ENCODE data around the gene PITPNC1.
"Not testable (repeated sequence)": the region's sequence is repeated elsewhere in the genome, so short reads cannot be mapped to it uniquely, and the experiment has no call there.

Gene PITPNC1

DNA sequence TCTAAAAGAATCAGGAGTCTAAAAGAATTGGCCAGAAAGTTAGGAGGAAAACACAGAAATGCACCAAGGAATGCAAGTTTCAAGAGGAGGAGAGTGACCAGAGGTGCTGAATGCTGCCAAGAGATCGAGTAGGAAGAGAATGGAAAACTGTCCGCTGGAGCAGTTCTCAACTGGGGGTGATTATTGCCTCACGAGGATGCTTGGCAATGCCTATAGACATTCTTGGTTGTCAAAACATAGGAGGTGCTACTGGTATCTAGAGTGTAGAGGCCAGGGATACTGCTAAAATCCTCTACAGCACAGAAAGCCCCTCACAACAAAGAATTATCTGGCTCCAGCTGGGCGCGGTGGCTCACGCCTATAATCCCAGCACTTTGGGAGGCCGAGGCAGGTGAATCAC is 258.6 kb downstream of the PITPNC1 start:
- DNase-seq, result no peak

DNA sequence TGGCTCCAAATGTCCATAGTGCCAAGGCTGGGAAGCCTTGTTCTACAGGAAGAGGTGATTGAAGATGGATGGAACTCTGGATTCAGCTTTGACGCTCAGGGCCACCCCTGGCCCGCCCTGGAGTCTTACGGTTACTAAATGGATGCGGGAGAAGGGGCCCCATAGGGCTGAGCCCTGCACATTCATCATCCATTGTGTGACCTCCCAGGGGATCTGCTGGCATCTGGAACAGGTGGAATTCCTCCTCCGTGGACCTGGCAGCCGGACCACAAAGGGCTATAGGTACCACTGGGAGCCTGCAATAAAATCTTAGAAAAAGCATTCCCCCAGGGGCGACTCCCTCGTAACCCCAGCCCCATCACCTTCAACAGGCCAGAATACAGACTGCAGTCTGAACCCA is 259.2 kb downstream of the PITPNC1 start:
- DNase-seq, result no peak

DNA sequence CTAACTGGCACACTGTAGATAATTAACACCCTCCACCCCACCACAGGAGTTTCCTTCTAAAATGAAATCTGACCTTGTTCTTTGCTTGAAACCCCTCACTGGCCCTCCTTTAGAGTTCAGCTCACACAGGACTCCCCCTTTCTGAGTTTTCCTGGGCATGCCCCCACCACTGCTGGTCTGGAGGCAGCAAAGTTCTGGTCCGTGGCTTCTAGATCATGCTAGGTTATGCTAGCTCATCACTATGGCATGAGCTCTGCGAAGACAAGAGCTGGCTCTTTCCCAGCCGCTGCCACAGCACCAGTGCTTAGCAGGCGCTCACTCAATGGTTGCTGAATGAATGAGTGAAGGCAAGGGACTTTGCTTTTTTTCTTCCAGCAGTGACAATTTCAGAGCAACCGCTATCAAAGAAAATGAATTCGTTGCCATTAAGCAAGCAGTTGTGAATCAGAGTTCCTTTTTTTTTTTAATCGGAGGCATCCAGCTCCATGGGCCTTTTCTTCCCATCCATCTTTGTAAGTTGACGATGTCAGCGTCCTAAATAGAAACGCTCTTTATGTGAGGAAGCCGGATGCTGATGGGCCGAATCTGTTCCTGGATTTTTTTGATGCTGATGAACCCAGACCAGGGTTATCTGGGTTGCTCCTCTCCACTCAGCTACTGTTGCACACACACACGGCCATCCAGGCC is 259.9 kb downstream of the PITPNC1 start:
- DNase-seq, result no peak

DNA sequence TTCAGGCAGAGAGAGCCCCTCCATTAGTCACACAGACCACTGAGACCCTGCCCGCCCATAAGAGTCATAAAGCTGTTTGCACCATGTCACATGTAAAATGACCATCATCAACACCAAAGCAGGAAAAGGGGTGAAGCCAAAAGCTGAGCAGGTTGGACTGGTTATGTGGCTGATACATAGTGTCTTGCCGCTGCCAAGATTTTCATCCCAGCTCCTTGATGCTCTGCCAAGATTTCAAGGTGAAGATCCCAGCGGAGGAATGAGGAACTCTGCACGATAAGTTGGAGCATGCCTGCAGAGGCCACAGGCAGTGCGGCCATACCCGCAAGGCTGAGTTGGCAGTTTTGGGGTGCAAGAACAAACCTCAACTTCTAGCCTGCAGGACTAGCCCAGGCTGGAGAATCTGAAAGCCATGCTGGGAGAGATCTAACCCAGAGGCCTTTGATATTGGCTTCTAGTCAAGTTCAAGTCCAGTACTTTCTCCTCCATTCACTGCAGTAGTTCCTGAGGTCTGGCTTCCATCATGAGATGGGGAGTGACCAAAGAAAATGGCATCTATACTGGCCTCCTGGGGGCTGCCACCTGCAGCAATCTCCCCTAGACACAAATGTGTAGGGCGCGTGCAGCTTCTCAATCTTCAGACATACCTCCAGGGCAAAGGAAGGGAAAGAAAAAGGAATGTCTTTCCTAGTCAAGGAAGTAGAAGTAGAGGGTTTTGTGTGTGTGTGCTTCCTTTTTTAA is 261.0 kb downstream of the PITPNC1 start:
- DNase-seq, result no peak

DNA sequence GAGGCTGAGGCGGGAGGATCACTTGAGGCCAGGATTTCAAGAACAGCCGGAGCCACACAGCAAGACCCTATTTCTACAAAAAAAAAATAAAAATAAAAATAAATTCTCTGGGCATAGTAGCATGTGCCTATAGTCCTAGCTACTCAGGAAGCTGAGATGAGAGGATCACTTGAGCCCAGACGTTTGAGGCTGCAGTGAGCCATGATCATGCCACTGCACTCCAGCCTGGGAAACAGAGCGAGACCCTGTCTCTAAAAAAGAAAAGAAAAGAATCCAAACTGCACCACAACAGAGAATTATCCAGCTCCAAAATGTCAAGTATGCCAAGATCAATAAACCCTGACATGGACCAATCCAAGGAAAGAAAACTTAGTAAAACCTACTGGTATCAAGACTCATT is 261.8 kb downstream of the PITPNC1 start:
- no peak for DNase-seq

DNA sequence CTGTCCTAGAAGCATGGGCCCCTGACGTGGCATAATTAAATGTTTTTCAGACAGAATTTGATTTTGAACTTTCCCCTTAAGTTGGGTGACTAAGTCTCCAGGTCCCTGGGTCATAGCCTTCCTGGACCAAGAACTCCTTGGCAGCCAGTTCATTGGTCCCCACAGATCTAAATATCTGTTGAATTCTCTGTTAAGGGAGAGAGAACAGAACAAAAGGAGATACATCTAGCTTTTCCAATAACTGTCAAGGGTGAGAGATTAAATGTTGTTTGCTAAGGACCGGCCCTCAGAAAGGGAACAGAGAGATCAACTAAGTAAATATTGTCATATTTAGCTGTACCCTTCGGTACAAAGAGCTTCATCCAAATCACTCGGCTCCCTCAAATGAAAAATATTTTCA is 262.5 kb downstream of the PITPNC1 start:
- DNase-seq, result no peak

DNA sequence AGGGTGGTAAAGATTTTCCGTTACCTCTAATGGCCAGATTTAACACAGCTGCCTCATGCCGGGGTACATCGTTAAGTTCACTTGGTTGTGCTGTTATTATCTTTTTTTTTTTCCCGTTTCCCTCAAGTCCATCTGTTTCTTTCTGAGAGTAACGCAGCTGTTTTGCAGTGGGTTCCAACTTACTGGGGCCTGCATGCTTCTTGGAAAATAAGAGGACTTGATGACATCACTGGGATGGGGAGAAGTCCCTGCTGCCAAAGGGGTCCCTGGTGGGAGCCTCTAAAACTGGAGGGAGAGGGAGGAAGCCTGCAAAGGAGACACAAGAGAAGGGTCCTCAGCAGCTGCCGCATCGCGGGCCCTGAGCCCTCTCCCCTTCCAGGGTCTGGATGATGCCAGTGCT is 262.9 kb downstream of the PITPNC1 start:
- DNase-seq, result no peak

DNA sequence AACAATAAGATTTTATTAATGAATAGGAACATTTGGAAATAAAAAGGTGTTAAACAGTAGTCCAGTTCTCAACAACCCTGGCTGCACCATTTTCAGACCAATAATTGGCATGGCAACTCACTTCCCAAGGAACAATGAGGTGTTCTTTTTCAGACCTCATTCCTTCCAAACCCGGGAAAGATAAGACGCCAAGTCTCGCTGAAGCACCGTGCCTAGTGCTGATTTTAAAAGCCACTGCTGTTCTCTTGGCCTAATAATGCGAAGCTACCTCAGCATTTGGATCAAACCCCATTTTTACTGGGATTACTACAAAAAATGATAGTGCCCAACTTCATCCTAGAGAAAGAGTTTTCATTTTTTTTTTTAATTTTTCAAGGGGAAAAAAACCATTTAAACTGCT is 265.4 kb downstream of the PITPNC1 start:
- no peak for DNase-seq

DNA sequence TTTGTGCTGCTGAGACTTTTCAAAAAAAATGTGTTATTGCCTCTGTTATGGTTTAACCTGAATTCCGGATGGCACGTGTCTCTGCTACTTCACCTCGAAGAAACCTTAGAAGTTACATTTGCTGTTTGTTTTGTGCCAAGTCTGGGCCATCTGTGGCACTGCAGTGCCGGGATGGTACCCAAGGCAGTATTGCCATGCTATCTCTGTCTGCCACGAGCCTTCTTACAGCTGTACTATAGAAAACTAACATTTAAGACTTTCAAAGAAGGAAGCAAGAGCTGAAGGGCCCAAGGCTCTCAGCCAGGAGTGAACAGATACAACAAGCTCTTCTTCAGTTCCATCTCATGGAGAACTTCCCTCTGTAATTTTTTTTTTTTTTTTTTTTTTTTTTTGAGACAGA is 267.0 kb downstream of the PITPNC1 start:
- no peak for DNase-seq

DNA sequence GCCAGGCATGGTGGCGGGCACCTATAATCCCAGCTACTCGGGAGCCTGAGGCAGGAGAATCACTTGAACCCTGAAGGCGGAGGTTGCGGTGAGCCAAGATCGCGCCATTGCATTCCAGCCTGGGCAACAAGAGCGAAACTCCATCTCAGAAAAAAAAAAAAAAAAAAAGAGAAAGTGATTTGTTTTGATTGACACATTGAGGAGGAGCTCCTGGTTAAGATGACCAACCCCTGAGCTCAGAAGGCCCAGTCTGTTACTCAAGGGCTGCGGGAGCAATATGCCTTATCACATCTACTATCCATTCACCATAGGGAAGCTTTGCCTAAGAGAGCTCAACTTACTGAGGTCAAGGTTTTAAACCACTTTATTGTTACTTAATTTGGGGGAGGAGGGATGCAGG is 268.1 kb downstream of the PITPNC1 start:
- not testable (repeated sequence) for DNase-seq

DNA sequence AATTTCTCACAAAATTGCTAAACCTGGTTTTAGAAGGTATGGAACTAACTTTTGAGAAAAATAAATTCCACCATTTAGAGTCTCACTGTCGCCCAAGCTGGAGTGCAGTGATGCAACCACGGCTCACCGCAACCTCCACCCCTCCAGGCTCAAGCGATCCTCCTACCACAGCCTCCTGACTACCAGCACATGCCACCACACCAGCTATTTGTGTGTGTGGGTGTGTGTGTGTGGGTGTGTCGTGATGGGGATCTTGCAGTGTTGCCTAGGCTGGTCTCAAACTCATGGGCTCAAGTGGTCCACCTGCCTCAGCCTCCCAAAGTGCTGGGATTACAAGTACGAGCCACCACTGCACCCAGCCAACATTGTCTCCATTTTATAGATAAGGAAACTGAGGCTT is 269.4 kb downstream of the PITPNC1 start:
- DNase-seq, result no peak

DNA sequence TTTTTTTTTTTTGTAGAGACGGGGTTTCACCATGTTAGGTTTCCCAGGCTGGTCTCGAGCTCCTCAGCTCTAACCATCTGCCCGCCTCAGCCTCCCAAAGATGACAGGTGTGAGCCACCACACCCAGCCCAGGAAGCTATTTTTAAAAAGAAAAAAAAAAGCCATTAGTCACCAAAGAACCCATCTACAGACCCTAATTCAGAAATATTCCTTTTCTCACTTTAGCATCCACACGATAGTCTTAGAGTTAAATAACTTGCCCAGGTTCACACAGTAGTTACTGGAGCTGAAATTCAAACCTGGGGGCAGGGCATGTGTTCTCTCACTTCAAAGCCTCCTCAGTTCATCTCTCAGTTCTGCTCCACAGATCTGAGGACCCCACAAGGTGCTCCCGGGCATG is 270.4 kb downstream of the PITPNC1 start:
- no peak for DNase-seq

DNA sequence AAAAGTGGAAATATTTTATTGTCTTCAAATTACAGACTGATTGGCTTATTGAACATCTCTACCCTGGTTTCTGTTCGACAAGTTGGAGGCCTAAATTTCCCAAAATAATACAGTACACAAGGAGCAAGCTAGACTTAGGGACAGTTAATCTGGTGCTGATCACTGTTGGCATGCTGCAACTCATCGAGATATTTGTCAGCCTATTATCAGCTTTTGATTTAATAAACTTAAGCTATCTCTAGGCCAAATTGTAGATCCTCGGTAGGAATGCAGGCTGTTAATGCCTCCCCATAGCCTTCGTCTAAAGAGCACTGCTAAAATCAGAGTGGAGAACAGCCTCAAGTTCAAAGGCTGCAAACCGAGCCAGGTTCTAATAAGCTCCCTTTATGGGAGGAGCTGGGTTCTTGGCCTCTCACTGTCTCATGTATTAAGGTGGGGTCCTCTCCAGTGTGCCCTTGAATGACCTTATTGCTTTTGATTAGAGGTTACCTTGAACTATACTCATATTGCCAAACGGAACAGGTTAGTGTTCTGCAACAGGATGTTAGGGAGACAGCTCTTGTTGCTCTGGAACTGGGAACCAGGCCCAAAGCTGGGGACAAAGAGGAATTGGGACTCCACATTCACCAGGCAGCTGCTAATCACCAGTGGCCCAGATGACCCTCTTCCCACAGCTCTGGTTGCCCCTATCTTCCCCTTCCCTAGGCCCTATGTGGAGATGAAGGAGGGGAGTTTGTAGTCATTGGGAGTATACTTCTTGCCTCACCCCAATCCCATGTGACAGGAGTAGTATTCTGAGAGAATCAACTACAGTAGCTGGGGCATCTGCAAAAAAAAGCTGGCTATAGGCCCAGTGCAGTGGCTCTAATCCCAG is 271.2 kb downstream of the PITPNC1 start:
- no peak for DNase-seq

DNA sequence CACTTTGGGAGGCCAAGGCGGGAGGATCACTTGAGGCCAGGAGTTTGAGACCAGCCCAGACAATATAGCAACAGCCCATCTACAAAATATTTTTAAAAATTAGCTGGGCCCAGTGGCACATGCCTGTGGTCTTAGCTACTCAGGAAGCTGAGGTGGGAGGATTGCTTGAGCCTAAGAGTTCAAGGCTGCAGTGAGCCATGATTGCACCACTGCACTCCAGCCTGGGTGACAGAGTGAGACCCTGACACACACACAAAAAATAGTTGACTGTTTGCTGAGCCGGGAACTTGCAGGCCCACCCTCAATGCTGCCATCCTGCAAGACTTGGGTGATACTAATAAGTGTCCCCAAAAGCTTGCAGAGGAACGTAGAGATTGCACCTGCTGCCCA is 271.8 kb downstream of the PITPNC1 start:
- DNase-seq, result not testable (repeated sequence)

DNA sequence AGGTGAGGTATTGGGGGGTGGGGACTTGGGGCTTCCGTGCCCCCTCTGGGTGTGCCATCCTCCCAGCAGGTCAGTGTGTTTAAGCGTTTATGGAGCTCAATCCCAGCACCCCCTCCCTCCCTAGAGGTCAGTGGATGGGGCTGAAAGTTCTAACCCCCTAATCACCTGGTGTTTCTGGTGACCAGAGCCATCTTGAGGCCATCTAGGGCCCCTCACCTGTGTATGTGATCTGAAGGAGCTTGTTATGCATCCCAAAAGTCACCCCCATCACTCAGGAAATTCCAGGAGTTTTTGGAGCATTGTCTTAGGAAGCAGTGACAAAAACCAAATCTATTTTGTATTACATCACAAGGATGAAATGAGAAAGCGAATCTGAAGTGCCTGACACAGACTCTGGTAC is 272.8 kb downstream of the PITPNC1 start:
- no peak for DNase-seq

DNA sequence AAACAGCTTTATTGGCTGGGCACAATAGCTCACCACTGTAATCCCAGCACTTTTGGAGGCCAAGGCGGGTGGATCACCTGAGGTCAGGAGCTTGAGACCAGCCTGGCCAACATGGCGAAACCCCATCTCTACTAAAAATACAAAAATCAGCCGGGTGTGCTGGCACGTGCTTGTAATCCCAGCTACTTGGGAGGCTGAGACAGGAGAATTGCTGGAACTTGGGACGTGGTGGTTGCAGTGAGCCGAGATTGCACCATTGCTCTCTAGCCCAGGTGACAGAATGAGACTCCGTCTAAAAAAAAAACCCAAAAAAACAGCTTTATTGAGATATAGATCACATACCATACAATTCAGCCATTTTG is 274.1 kb downstream of the PITPNC1 start:
- DNase-seq, result not testable (repeated sequence)

DNA sequence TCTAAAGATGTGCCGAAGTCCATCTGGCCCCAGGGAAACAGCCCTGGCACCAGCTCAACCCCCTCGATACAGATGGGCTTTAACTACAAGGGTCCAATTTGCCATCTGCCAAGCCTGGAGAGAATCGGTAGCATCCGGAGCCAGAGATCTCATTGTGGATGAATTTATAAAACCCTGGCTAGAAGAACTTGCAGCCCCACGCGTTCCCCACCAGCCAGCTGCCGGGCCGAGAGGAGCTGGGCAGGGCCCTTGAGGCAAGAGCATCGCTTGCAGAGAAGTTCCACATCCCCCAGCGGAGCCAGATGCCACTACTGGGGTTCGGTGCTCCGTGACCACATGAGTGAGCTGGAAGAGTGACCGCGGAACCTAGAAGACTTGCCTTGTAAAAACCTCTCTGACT is 275.4 kb downstream of the PITPNC1 start:
- no peak for DNase-seq

DNA sequence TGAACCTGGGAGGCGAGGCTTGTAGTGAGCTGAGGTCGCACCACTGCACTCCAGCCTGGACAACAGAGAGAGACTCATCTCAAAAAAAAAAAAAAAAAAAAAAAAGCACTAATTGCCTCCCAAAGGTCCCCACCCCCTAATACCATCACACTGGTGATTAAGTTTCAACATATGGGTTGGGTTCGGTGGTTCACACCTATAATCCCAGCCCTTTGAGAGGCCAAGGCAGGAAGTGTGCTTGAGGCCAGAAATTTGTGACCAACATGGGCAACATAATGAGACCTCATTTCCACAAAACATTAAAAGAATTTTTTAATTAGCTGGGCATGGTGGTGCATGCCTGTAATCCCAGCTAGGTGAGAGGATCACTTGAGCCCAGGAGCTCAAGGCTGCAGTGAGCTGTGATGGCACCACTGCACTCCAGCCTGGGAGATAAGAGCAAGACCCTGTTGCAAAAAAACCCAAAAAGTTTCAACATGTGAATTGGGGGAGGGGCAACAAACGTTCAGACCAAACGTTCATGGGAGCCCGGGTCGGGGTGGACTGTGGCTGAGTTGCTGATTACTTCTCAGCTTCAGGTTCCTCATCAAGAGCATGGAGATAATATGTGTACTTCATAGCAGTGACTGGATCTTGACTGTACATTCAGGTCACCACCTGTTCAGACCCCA is 278.5 kb downstream of the PITPNC1 start:
- DNase-seq, result no peak

DNA sequence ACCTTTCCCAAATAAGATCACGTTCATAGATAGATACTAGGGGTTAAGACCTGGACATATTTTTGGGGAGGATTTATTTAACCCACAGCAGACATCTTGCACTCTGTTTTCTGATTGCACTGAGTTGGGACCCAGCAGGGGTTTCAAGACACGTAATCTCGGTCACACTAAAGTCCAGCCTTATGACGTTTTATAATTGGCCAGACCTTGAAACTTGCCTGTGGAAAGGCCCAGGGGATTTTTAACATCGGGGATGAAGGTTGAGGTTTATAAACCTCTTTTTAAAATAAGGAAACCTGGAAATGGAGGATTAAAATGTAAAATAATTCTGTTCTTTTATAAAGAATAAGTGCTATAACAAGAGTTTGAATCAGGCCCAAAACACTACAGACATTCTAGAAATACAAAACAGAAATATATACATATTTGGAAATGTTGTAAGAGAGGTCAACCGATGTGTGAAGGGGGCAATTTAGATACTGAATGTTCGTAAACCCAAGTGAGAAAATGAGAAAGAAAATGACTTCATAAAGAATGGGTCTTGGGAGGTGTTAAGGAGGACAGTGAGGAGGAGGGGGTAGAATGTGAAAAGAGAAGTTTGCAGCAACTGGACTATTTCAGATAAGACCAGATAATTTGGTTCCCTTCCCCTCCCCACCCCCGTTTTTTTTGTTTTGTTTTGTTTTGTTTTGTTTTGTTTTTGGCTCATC is 279.6 kb downstream of the PITPNC1 start:
- DNase-seq, result no peak

DNA sequence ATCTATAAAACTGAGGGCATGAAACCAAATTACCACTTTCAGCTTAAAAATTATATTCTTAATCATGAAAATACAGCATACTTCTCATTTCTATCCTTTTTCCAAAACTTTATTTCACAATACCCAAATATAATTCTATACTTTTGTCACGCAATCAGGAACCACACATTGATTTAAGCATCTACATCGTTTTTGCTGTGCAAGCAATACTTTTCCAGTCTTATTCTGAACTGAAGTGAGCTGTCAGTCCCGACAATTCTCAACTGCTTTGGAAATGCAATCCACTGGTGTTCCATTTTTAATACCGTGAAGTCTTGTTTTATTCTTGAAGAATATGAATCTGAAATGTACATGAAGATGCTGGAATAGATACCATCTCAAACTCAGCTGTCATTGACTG is 280.5 kb downstream of the PITPNC1 start:
- DNase-seq, result no peak

DNA sequence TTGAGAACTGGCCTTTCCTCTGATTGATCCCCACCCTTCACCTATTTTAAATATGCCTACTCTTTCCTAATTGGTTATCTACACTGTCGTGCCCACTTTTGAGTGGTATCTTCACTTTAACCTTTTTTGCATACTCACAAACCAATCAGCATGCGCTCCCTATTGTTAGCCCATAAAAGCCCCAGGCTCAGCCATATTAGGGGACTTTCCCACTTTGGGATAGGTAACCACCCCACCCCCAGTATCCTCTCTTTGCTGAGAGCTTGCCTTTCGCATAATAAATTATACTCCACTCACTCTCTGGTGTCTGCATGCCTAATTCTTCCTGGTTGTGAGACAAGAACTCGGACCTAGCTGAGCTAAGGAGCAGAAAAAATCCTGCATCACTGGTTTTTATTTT is 281.2 kb downstream of the PITPNC1 start:
- DNase-seq, result no peak

DNA sequence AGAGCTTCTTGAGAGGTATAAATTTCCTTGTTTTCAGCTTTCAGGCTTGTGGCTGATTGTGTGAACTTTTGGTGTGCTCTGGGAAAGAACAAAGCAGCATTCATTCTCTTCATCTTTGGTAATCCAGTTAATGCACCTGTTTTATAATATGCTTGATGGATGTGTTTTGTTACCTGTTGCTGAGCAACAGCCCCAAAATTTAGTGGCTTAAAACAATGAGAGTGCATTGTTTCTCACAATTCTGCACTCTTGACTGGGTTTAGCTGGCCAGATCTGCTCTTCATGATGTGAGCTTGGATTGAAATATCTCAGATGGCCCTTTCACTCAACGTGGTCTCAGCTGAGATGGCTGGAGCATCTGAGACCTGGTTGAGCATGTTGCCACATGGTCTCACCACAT is 281.9 kb downstream of the PITPNC1 start:
- DNase-seq, result no peak

DNA sequence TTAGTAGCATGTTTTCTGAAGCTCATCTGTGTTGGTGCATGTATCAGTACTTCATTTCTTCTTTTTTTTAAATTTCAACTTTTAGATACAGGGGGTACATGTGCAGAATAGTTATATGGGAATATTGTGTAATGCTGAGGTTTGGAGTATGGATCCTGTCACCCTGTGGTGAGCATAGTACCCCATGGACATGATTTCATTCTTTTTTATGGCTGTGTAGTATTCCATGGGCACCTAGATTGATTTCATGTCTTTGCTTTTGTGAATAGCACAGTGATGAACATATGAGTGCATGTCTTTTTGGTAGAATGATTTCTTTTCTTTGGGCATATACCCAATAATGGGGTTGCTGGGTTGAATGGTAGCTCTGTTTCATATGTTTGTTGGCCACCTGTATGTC is 285.6 kb downstream of the PITPNC1 start:
- DNase-seq, result no peak
